Astrocyte (in vitro differentiated cells and primary cell): Measurements from ENCODE around the gene CFAP45. TPM values are rescaled to one million over a fixed set of nuclear protein-coding genes. Genes with fewer than 3 reads are reported as not detected.

Experiments
- DNase-seq: peaks from one replicate; pipeline ENCODE4 v3.0.0-alpha.2; 2010; ENCODE audit warnings: low read depth
- FAIRE-seq: peaks from 2 replicates; lab custom pipeline; 2011; peaks lifted over from hg19 to GRCh38; lab: Jason Lieb, UNC
- H2AFZ ChIP-seq: 2 replicates; pipeline ENCODE4 v1.6.0; 2012; ENCODE audit warnings: low read depth, low read length, inconsistent platforms
- H3K27ac ChIP-seq: 2 replicates; pipeline ENCODE4 v1.5.1; 2011; ENCODE audit warnings: low read depth, low read length, inconsistent platforms
- H3K27me3 ChIP-seq: 2 replicates; pipeline ENCODE4 v1.6.0; 2011; ENCODE audit warnings: low read length, inconsistent platforms; ENCODE audit not compliant: insufficient read depth
- H3K36me3 ChIP-seq: 2 replicates; pipeline ENCODE4 v1.5.1; 2011; ENCODE audit warnings: low read length, inconsistent platforms; ENCODE audit not compliant: insufficient read depth
- H3K4me1 ChIP-seq: 2 replicates; pipeline ENCODE4 v1.5.1; 2011; ENCODE audit warnings: low read length, inconsistent platforms; ENCODE audit not compliant: insufficient read depth
- H3K4me2 ChIP-seq: 2 replicates; pipeline ENCODE4 v1.6.0; 2012; ENCODE audit warnings: low read length, inconsistent platforms
- H3K4me3 ChIP-seq: 2 replicates; pipeline ENCODE4 v1.5.1; 2011; ENCODE audit warnings: low read depth, mild to moderate bottlenecking, low read length, inconsistent platforms; ENCODE audit not compliant: insufficient read depth
- H3K79me2 ChIP-seq: 2 replicates; pipeline ENCODE4 v1.6.0; 2012; ENCODE audit warnings: mild to moderate bottlenecking, low read length, inconsistent platforms; ENCODE audit not compliant: insufficient read depth
- H3K9ac ChIP-seq: 2 replicates; pipeline ENCODE4 v1.6.0; 2012; ENCODE audit warnings: mild to moderate bottlenecking, low read length, inconsistent platforms
- H3K9me3 ChIP-seq: 2 replicates; pipeline ENCODE4 v1.5.1; 2012; ENCODE audit warnings: low read depth, mild to moderate bottlenecking, low read length, inconsistent platforms; ENCODE audit not compliant: insufficient read depth
- H4K20me1 ChIP-seq: 2 replicates; pipeline ENCODE4 v1.6.0; 2012; ENCODE audit warnings: low read length, inconsistent platforms; ENCODE audit not compliant: insufficient read depth
- H3K27ac Mint-ChIP-seq: one replicate; pipeline ENCODE4 v1.8.0; 2021; ENCODE audit warnings: mild to moderate bottlenecking, mixed read lengths; ENCODE audit not compliant: unreplicated experiment
- H3K27me3 Mint-ChIP-seq: one replicate; pipeline ENCODE4 v1.8.0; 2021; ENCODE audit warnings: low read depth, mixed read lengths; ENCODE audit not compliant: unreplicated experiment
- H3K36me3 Mint-ChIP-seq: one replicate; pipeline ENCODE4 v1.8.0; 2021; ENCODE audit warnings: low read depth, mixed read lengths; ENCODE audit not compliant: unreplicated experiment
- H3K4me1 Mint-ChIP-seq: one replicate; pipeline ENCODE4 v1.8.0; 2021; ENCODE audit warnings: low read depth, mixed read lengths; ENCODE audit not compliant: unreplicated experiment
- H3K4me3 Mint-ChIP-seq: one replicate; pipeline ENCODE4 v1.8.0; 2021; ENCODE audit warnings: mild to moderate bottlenecking, moderate library complexity, mixed read lengths; ENCODE audit not compliant: unreplicated experiment
- H3K9me3 Mint-ChIP-seq: one replicate; pipeline ENCODE4 v1.8.0; 2021; ENCODE audit warnings: mild to moderate bottlenecking, mixed read lengths; ENCODE audit not compliant: unreplicated experiment
- CTCF ChIP-seq: IDR thresholded peaks from 2 replicates; pipeline ENCODE4 v1.5.1; 2011; ENCODE audit warnings: low read depth, mild to moderate bottlenecking, inconsistent platforms, low read length, moderate library complexity; ENCODE audit not compliant: insufficient read depth
- EZH2 ChIP-seq: IDR thresholded peaks from 2 replicates; pipeline ENCODE4 v1.6.1; 2012; ENCODE audit warnings: mild to moderate bottlenecking, low read length, inconsistent platforms; ENCODE audit not compliant: insufficient read depth
- total RNA-seq: library from RNA; stranded (reverse); gene quantifications from 2 replicates; pipeline ENCODE4 v1.2.1, GENCODE V29; 2021

The CFAP45 gene
- total RNA-seq, 1 donor from 2014 or later, result 3.2 TPM

- peak; percentile 60 for FAIRE-seq
- peaks cover 2% of the 10 kb centered on the region for H3K27me3 Mint-ChIP-seq
- peak overlapping the region; percentile 53 for H3K9ac ChIP-seq
- peak overlapping the region; percentile 90 for H3K27ac ChIP-seq
- H3K79me2 ChIP-seq, result no peaks in the 10 kb centered on the region
- peaks cover 3% of the 10 kb centered on the region for H3K9me3 Mint-ChIP-seq
- no peaks in the 10 kb centered on the region for H3K36me3 ChIP-seq
- no peaks in the 10 kb centered on the region for H3K27me3 ChIP-seq
- peaks cover 3% of the 10 kb centered on the region for H3K36me3 Mint-ChIP-seq
- H3K4me1 Mint-ChIP-seq, result peaks cover 45% of the 10 kb centered on the region
- H3K27ac Mint-ChIP-seq, result peak overlapping the region; percentile 97
- TF ChIP-seq EZH2, result no peak
- no peak for TF ChIP-seq CTCF
- peak overlapping the region; percentile 72 for H3K4me2 ChIP-seq
- no peak overlapping the region for H3K4me3 Mint-ChIP-seq
- no peaks in the 10 kb centered on the region for H3K9me3 ChIP-seq
- H2AFZ ChIP-seq, result peak overlapping the region; percentile 21
- peak overlapping the region; percentile 26 for H3K4me3 ChIP-seq
- no peak for DNase-seq
- no peaks in the 10 kb centered on the region for H4K20me1 ChIP-seq
- H3K4me1 ChIP-seq, result peaks cover 33% of the 10 kb centered on the region
These were observed 50.2 kb downstream of the CFAP45 start for GRCh38 chr1:159849626-159850366.

GRCh38 chr1:159848326-159848725, 51.6 kb downstream of the CFAP45 start:
- peaks cover 9% of the 10 kb centered on the region for H3K9me3 Mint-ChIP-seq
- no peaks in the 10 kb centered on the region for H4K20me1 ChIP-seq
- H2AFZ ChIP-seq, result no peak overlapping the region
- peak overlapping the region; percentile 90 for H3K27ac ChIP-seq
- no peak overlapping the region for H3K4me3 ChIP-seq
- no peak overlapping the region for H3K4me2 ChIP-seq
- no peaks in the 10 kb centered on the region for H3K36me3 ChIP-seq
- no peaks in the 10 kb centered on the region for H3K9me3 ChIP-seq
- peak overlapping the region; percentile 14 for H3K4me3 Mint-ChIP-seq
- FAIRE-seq (no peak), DNase-seq (no peak)
- no peak overlapping the region for H3K27ac Mint-ChIP-seq
- peaks cover 40% of the 10 kb centered on the region for H3K4me1 Mint-ChIP-seq
- peaks cover 22% of the 10 kb centered on the region for H3K4me1 ChIP-seq
- TF ChIP-seq EZH2 (no peak), CTCF (no peak)
- H3K27me3 ChIP-seq, result no peaks in the 10 kb centered on the region
- H3K9ac ChIP-seq, result no peak overlapping the region
- peaks cover 8% of the 10 kb centered on the region for H3K27me3 Mint-ChIP-seq
- H3K79me2 ChIP-seq, result no peaks in the 10 kb centered on the region
- H3K36me3 Mint-ChIP-seq, result peaks cover 3% of the 10 kb centered on the region

GRCh38 chr1:159847231-159847630, 52.7 kb downstream of the CFAP45 start:
- H3K36me3 ChIP-seq, result no peaks in the 10 kb centered on the region
- FAIRE-seq, result no peak
- no peak overlapping the region for H3K4me3 ChIP-seq
- H3K4me1 Mint-ChIP-seq, result peaks cover 36% of the 10 kb centered on the region
- peak overlapping the region; percentile 36 for H3K27ac Mint-ChIP-seq
- peaks cover 9% of the 10 kb centered on the region for H3K9me3 Mint-ChIP-seq
- H3K27me3 ChIP-seq, result no peaks in the 10 kb centered on the region
- no peak overlapping the region for H3K27ac ChIP-seq
- no peaks in the 10 kb centered on the region for H4K20me1 ChIP-seq
- TF ChIP-seq EZH2 (no peak), CTCF (no peak)
- no peak overlapping the region for H3K4me3 Mint-ChIP-seq
- no peak overlapping the region for H2AFZ ChIP-seq
- H3K79me2 ChIP-seq, result no peaks in the 10 kb centered on the region
- H3K36me3 Mint-ChIP-seq, result peaks cover 3% of the 10 kb centered on the region
- peaks cover 8% of the 10 kb centered on the region for H3K27me3 Mint-ChIP-seq
- peaks cover 18% of the 10 kb centered on the region for H3K4me1 ChIP-seq
- H3K4me2 ChIP-seq, result no peak overlapping the region
- DNase-seq, result no peak
- no peak overlapping the region for H3K9ac ChIP-seq
- H3K9me3 ChIP-seq, result no peaks in the 10 kb centered on the region
